ENCODE data around the gene KLF2. TPM values are rescaled to one million over a fixed set of nuclear protein-coding genes. Genes with fewer than 3 reads are reported as not detected.
"Not testable (repeated sequence)": the region's sequence is repeated elsewhere in the genome, so short reads cannot be mapped to it uniquely, and the experiment has no call there.

Gene KLF2
- 100 to 1,000 TPM in 2 of 12 donors, 10 to 100 TPM in 9, not detected in 1; 22.7 to 125 (median 49.4) TPM for polyA plus RNA-seq (ENCODE audit: insufficient read length in 12 of 12)
- long read RNA-seq, donor 1, transcript KLF2-201 (3 exons, 2,018 nt): major isoform, 7 of 7 reads
- long read RNA-seq, donor 1, partial matches to known transcripts: 0 of 7 reads
- long read RNA-seq, donor 1, other reads (novel, unspliced or antisense): 0 of 7 reads
- long read RNA-seq, donor 2, transcript KLF2-201 (3 exons, 2,018 nt): major isoform, 18 of 33 reads
- long read RNA-seq, donor 2, partial matches to known transcripts: 15 of 33 reads
- long read RNA-seq, donor 2, other reads (novel, unspliced or antisense): 0 of 33 reads
- long read RNA-seq, donor 3, transcript KLF2-201 (3 exons, 2,018 nt): major isoform, 6 of 12 reads
- long read RNA-seq, donor 3, partial matches to known transcripts: 6 of 12 reads
- long read RNA-seq, donor 3, other reads (novel, unspliced or antisense): 0 of 12 reads
- long read RNA-seq, donor 4, transcript KLF2-201 (3 exons, 2,018 nt): major isoform, 7 of 7 reads
- long read RNA-seq, donor 4, partial matches to known transcripts: 0 of 7 reads
- long read RNA-seq, donor 4, other reads (novel, unspliced or antisense): 0 of 7 reads
- long read RNA-seq, donor 5, transcript KLF2-201 (3 exons, 2,018 nt): major isoform, 13 of 18 reads
- long read RNA-seq, donor 5, partial matches to known transcripts: 5 of 18 reads
- long read RNA-seq, donor 5, other reads (novel, unspliced or antisense): 0 of 18 reads
- long read RNA-seq, donor 6, transcript KLF2-201 (3 exons, 2,018 nt): major isoform, 15 of 50 reads
- long read RNA-seq, donor 6, partial matches to known transcripts: 35 of 50 reads
- long read RNA-seq, donor 6, other reads (novel, unspliced or antisense): 0 of 50 reads
- long read RNA-seq, donor 7, transcript KLF2-201 (3 exons, 2,018 nt): major isoform, 10 of 10 reads
- long read RNA-seq, donor 7, partial matches to known transcripts: 0 of 10 reads
- long read RNA-seq, donor 7, other reads (novel, unspliced or antisense): 0 of 10 reads
- long read RNA-seq, donor 8, transcript KLF2-201 (3 exons, 2,018 nt): major isoform, 22 of 27 reads
- long read RNA-seq, donor 8, partial matches to known transcripts: 5 of 27 reads
- long read RNA-seq, donor 8, other reads (novel, unspliced or antisense): 0 of 27 reads
- long read RNA-seq, donor 9, transcript KLF2-201 (3 exons, 2,018 nt): major isoform, 10 of 10 reads
- long read RNA-seq, donor 9, partial matches to known transcripts: 0 of 10 reads
- long read RNA-seq, donor 9, other reads (novel, unspliced or antisense): 0 of 10 reads
- long read RNA-seq, donor 10, transcript KLF2-201 (3 exons, 2,018 nt): major isoform, 11 of 18 reads
- long read RNA-seq, donor 10, partial matches to known transcripts: 7 of 18 reads
- long read RNA-seq, donor 10, other reads (novel, unspliced or antisense): 0 of 18 reads
- long read RNA-seq, donor 11, transcript KLF2-201 (3 exons, 2,018 nt): major isoform, 24 of 42 reads
- long read RNA-seq, donor 11, partial matches to known transcripts: 18 of 42 reads
- long read RNA-seq, donor 11, other reads (novel, unspliced or antisense): 0 of 42 reads

DNA sequence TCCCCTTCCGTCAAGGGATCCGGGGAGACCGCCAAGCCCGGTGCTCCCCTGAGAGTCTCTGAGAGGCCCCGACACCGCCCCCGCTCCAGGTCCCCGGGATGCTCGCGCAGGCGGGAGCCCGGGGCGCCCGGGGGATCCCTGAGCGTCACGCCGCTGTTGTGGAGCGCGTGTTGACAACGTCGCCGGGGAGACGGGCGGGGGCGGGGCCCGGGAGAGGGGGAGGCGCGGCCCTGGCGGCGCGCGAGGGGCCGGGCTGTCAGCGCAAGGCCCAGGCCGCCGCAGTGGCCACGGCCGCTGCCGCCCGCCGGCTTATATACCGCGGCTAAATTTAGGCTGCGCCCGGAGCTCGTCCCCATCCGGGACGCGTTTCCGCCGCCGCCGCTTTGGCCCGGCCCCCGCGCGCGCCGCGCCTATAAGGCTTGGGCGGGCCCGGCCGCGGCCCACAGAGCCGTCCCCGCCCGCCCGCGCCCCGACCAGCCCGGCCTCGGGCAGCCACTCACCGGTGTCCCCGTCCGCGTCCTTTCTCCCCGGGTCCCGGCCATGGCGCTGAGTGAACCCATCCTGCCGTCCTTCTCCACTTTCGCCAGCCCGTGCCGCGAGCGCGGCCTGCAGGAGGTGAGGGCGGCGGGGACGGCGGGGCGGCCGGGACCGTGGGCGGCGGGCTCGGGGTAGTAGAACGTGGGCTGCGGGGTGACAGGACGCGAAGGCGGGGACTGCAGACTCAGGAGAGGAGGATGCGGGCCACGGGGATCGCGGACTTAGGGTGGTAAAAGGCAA lies at the start of gene KLF2:
Gene KLF2, plus strand, starts transcription at position 443 of the 777 bp plus-strand sequence. Its CDS starts 98 bp downstream, at position 541.
- peak; percentile 95 for DNase-seq

DNA sequence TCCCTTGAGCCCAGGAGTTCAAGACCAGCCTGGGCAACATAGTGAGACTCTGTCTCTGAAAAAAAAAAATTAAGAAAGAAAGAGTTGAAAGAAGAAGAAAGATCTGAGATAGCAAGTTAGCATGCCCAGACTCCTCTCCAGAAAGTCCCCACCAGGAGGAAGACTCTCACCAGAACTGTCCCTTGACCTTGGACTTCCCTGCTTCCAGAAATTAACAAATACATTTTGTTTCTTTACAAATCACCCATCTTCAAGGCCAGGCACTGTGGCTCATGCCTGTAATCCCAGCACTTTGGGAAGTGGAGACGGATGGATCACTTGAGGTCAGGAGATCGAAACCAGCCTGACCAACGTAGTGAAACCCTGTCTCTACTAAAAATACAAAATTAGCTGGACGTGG lies 44.3 kb upstream of the KLF2 start:
- DNase-seq: no peak

DNA sequence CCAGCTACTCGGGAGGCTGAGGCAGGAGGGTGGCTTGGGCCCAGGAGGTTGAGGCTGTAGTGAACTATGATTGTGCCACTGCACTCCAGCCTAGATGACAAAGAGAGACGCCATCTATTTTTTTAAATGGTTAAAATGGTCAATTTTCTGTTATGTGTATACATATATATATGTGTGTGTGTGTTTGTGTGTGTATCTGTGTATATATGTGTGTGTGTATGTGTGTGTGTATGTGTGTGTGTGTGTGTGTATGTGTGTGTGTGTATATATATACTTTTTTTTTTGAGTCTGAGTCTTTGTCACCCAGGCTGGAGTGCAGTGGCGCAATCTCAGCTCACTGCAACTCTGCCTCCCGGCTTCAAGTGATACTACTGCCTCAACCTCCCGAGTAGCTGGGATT lies 42.9 kb upstream of the KLF2 start:
- DNase-seq: no peak

DNA sequence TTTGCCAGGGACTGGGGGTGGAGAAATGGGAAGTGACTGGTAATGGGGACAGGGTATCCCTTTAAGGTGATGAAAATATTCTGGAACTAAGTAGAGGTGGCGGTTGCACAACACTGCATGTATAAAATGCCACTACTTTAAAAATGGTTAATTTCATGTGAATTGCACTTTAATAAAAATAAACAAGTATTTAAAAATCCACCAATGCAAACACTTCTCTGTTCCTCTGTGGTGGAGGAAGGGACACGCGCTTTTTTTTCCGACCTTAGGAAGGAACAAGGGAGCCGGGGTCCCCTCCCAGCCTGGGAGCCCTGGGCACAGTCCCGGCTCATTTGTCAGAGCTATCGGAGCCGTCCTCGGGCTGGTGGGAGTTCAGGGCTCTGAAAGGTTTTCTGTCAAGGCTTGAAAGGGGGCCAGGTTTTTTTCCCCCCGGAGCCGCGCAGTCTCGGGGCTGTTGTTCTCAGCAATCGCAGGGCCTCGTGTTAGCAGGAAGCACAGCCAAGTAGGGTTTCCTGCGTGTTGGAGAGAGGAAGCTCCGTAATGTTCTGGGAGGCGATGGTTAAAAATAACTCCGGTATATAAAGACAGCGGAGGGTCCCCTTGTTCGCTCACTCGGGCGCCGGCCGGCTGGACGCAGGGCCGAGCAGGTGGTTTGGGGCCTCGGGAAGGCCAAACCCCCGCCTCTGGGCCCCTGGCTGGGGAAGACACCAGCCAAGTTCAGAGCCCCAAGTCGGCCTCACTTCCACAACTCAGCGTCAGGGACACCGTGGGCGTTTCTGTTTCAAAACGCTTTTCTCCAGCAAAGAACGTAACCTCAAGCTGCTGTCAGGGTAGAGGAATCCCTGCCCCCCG lies 41.2 kb upstream of the KLF2 start:
- peak; percentile 95 for DNase-seq

DNA sequence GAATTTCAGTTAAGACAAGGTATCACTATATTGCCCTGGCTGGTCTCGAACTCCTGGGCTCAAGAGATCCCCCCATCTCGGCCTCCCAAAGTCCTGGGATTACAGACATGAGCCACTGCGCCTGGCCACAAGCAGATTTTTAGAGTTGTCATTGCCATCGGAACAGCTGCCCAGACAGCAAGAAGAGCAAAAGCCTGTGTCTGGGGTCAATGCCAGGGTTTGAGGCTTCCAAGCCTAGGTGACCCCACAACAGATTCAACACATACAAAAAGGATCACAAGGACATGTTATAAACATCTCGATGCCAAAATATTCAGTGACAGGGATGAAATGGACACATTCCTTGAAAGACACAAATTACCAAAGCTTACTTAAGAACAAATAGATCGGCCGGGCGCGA lies 40.1 kb upstream of the KLF2 start:
- no peak for DNase-seq

DNA sequence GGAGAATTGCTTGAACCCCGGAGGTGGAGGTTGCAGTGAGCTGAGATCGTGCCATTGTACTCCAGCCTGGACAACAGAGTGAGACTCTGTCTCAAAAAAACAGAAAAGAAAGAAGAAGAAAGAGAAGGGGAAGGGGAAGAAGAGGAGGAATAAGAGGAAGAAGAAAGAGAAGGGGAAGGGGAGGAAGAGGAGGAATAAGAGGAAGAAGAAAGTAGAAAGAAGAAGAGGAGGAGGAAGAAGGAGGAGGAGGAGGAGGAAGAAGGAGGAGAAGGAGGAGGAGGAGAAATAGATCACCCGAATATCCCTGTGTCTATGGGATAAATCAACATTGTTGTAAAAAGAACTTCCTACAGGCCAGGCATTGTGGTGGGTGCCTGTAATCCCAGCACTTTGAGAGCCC lies 39.5 kb upstream of the KLF2 start:
- DNase-seq: not testable (repeated sequence)

DNA sequence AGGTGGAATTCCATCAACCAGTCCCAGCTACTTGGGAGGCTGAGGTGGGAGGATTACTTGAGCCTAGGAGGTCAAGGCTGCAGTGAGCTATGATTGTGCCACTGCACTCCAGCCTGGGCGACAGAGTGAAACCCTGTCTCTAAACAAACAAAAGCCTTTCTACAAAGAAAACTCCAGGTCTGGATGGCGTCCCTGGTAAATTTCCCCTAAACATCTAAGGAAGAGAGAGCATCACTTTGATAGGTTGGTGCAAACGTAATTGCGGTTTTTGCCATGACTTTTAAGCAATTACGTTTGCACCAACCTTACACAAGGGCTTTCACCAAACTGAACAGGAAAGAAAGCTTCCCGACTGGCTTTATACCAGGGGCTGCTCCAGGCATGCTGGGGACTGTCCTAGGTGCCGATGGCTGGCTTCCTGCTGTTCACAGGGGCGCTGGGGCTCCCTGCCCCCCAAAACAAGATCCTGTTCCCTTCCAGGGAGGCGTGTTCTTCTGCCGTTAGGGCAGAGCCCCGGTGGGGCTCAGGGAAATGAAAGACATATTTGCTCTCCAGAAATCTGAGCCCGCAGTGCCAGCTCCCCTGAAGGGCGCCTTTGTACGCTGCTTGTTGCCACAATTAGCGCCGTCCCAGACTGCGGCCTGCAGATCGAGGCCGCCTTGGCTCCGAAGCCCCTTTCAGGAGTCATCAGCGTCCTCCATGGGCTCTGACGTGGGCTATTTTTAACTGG lies 38.7 kb upstream of the KLF2 start:
- peak; percentile 48 for DNase-seq

DNA sequence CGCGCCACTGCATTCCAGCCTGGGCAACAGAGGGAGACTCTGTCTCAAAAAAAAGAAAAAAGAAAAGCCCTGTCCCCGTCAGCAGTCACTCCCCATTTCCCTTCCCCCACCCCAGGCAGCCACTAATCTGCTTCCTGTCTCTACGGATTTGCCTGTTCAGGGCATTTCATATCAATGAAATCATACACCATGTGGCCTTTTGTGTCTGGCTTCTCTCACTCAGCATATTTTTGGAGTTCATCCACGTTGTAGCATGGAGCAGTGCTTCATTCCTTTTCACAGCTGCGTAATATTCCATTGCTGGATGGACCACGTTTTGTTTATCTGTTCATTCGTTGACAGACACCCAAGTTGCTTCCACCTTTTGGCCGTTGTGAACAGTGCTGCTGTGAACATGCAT lies 36.1 kb upstream of the KLF2 start:
- no peak for DNase-seq

DNA sequence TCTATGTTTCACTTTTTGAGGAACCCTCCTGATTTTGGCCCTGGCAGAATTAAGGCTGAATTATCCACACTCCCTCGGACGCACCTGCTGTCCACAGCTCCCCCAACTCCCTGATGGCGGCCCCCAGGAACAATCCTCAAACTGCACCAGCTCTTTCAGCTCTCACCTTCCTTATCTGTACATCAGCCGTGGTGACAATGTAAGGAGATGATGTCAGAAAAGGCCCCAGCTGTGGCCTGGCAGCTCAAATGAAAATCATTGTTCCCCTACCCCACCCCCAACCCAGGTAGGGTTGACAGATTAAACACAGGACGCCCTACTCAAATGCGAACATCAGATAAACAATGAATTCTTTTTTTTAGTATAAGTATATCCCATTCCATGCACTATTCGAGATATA lies 35.0 kb upstream of the KLF2 start:
- no peak for DNase-seq

DNA sequence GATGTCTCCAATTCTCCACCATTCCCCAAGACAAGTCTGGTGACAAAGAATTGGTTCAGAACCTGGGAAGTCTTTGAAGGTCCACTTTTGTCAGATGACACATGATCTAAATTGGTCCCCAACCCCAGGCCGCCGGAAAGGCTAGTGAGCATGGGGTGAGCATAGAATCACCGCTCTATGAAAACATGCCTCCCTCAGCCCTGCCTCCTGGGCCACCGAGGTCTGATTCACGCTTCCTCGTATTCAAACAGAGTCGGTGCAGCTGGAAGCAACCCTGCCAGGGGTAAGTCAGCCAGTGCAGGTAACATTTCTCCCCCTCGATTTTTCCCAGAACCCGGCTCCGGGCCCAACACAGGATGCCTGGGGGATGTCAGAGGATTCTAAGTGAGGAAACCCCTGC lies 33.9 kb upstream of the KLF2 start:
- no peak for DNase-seq

DNA sequence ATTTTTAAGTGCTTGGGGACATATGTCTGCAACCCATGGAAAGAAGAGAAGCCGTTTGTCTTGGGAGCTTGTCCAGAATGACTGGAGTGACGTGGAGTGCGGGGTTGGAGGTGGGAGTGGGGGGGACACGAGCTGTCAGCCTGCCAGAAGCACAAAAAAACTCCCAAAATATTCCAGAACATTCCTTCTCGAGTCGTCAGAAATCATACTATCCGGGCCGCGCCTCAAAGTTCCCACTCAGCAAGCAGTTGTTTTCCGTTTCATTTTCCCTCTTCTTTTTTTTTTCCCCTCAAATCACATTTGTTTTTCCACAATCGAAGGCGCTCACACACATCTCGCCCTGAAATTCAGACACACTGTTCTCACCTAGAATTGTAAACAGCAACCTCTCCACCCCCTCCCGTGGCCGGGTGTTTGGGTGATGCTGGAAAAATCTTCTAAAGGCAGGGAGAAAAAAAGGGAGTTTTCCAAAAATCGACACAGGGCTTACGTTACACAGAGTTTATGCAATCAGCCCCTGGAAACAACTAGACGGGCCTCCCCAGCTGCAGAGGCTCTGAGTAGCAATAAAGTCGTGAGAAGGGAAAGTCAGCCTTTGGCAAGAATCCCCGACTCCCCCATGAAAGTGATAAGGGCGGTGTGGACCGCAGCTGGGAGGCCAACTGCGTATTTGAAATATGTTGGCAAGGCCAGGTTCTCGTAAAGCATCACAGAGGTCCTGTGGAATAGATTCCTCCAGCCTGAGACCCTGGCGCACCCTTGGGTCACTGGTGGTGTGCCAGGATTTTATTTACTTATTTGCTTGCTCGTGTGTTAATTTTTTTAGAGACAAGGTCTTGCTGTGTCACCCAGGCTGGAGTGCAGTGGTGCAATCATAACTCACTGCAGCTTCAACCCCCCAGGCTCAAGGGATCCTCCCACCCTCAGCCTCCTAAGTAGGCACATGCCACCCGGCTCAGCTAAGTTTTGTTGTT lies 31.2 kb upstream of the KLF2 start:
- peak; percentile 94 for DNase-seq

DNA sequence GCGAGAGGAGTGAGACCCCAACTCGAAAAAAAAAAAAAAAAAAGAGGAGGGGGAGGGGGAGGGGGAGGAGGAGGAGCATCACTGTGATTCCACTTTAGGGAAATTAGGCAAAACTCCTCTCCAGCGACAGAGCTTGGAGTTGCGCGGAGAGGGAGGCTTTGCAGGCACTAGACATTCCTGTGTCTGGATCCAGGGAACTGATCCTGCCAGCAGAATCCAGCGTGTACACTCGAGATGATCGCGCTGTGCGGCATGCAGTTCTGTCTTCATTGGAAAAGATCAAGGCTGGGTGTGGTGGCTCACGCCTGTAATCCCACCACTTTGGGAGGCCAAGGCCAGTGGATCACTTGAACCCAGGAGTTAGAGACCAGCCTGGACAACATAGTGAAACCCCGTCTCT lies 29.6 kb upstream of the KLF2 start:
- peak; percentile 66 for DNase-seq

DNA sequence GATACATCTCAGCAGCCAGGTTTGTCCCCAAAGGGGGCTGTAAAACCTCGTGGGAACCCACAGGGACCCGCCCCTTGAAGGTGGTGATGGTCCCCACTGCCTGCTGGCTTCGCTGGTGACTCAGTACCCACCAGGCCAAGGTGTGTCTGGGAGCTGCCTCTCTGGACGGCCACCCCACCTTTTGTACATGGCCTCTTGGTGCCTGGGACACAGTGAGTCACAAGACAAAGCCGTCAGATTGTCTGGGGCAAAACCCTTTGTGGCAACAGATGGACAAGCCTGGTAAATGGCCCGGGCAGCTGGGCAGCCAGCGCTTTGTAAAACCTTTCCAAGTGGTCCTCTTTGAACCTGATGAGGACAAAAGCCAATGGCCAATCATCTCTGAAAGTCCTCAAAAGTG lies 27.9 kb upstream of the KLF2 start:
- no peak for DNase-seq

DNA sequence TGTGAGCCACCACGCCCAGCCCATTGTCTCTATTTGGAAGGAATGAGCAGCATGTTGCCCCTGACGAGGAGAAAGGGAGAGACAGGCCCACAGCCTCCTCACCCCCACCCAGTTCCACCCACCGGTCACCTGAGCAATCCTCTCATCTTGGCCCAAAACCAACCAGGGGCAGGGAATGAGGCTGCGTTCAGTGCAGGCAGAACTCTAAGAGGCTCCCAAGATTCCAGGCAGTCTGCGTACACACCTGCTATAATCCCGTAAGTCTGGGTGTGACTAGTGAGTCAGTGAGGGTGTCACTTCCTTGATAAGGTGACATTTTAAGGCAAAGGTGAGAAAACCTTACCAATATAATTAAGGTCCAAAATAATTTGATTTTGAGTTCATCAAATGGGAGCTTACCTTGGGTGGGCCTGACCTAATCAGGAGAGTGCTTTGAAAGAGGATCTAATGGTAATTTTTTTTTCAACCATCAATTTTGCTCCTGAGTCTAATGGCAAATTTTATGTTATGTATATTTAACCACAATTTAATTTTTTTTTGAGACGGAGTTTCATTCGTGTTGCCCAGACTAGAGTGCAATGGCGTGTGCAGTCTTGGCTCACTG lies 26.9 kb upstream of the KLF2 start:
- no peak for DNase-seq

DNA sequence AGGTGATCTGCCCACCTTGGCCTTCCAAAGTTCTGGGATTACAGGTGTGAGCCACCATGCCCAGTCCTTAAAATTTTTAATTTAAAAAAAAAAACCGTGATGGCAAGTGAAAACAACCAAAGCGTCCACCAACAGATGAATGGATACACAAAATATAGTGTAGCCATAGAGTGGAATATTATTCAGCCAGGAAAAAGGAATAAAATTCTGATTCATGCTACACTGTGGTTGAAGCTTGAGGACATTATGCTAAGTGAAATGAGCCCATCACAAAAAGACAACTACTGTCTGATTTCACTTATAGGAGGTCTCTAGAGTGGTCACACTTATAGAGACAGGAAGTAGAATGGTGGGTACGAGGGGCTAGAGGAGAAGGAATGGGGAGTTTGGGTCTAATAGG lies 26.3 kb upstream of the KLF2 start:
- DNase-seq: no peak

DNA sequence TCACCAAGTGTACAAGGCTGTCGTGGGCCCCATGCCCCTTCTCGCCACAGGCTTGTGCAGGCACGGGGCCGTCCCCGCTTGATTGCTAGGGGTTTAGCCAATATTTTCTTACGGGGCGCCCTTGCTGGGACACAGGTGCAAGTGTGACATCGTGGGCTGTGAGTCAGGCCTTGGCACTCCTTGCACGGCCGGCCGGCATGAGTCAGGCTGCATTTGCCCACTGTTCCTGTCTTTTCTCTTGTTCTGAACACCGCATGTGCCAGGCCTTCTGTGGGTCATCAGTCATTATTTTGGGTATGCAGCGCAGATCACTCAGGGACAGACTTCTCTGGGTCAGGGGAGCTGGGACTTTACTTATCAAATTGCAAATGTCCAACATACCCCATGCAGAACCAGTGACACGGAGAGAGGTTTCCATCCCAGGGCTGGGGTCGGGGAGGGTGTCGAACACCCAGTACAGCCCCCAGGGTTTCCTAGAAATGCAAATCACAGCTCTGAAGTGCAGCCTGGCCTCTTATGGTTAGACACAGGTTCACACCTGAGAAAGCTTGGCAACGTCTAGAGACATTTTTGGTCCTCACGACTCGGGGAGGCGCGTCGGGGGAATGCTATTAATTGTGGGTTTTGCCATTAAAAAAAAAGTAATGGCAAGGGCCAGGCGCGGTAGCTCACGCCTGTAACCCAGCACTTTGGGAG lies 22.5 kb upstream of the KLF2 start:
- DNase-seq: no peak

DNA sequence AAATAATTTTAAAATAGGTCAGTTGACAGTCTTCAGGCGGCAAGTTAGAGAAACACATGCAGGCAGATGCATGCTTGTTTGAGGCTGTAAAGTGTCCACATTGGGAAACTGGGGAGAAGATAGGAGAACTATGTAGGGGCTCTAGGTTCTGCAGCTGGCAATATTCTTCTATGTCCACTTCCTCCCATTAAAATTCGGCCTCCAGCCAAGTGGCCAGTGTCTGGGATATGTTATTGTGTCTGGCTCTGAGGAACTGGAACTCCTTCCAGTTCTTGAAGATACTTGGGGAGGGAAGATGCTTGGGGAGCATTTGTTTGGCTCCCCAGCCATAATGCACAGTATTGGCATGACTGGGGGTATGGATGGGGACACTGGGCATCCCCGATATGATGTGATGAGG lies 20.9 kb upstream of the KLF2 start:
- DNase-seq: no peak

Data from muscle of arm (tissue), 14 donors.